HepG2 (cell line): ENCODE measurements around the gene ASAP2. TPM values are rescaled to one million over a fixed set of nuclear protein-coding genes. Genes with fewer than 3 reads are reported as not detected.

Source experiments
- ATAC-seq: fragments of 200-7000 bp; cut with Tn5 transposase; 3 replicates; pipeline ENCODE4 v1.9.1; 2020; ENCODE audit warnings: mild to moderate bottlenecking, moderate library complexity
- BruUV-seq: library from RNA; stranded (reverse); fragments of 400-500 nt; replicated peaks from 2 replicates; lab custom pipeline; 2021; lab: Mats Ljungman, UMichigan
- CTCF ChIA-PET: fragments of 300-600 bp; formaldehyde crosslinking; extraction: SDS; loops from one replicate; lab custom pipeline; 2021; ENCODE audit warnings: low total read pairs, inconsistent platforms, low intra/inter-chr PET ratio; lab: Yijun Ruan, JAX
- POLR2A ChIA-PET: fragments of 350-600 bp; sonication (Branson Sonifier 250); formaldehyde crosslinking; loops from one replicate; lab custom pipeline; 2020; ENCODE audit warnings: antibody characterized with exemption, inconsistent platforms; lab: Yijun Ruan, JAX
- DNase-seq: peaks from one replicate; pipeline ENCODE4 v3.0.0-alpha.2; 2015; ENCODE audit warnings: low spot score
- FAIRE-seq: peaks from 3 replicates; lab custom pipeline; 2011; peaks lifted over from hg19 to GRCh38; lab: Jason Lieb, UNC
- H2AFZ ChIP-seq: one replicate; pipeline ENCODE4 v1.6.1; 2011; ENCODE audit warnings: low read length, inconsistent platforms
- H3K27ac ChIP-seq: fragments of 300-600 bp; 3 replicates; pipeline ENCODE4 v1.8.0; 2011; ENCODE audit warnings: mixed run types, mild to moderate bottlenecking, mixed read lengths, low read length, inconsistent platforms; ENCODE audit not compliant: insufficient read depth; ENCODE audit errors: extremely low read length
- H3K27me3 ChIP-seq, 2 experiments: fragments of 200-600 bp in 1 of 2; 2 replicates in 1 of 2; 3 replicates in 1 of 2; pipeline versions ENCODE4 v1.6.0 to v1.8.0; 2011; ENCODE audit warnings: low read length in 2 of 2, mild to moderate bottlenecking in 2 of 2, moderate library complexity in 2 of 2, inconsistent platforms in 1 of 2; ENCODE audit not compliant: insufficient read depth in 2 of 2, control insufficient read depth in 1 of 2
- H3K36me3 ChIP-seq, 2 experiments: fragments of 200-600 bp in 1 of 2; replicated peaks in 1 of 2; 2 replicates in 1 of 2; 3 replicates in 1 of 2; pipeline versions ENCODE4 v1.5.1 to v1.8.0; 2011; ENCODE audit warnings: low read length in 2 of 2, inconsistent platforms in 1 of 2; ENCODE audit not compliant: insufficient read depth in 2 of 2, control insufficient read depth in 1 of 2
- H3K4me1 ChIP-seq: 2 replicates; pipeline ENCODE4 v1.5.1; 2012; ENCODE audit warnings: low read length, inconsistent platforms; ENCODE audit not compliant: insufficient read depth
- H3K4me2 ChIP-seq: 2 replicates; pipeline ENCODE4 v1.6.0; 2011; ENCODE audit warnings: low read depth, low read length, inconsistent platforms
- H3K4me3 ChIP-seq, 3 experiments: fragments of 200-600 bp in 1 of 3; sonication (generic), shearing (Covaris generic) in 1 of 3; replicated peaks in 1 of 3; 2 replicates each; pipeline ENCODE4 v1.5.1; 2011 to 2016; ENCODE audit warnings: low read length in 3 of 3, inconsistent platforms in 2 of 3, low read depth in 2 of 3, mild to moderate bottlenecking in 2 of 3, control low read depth in 1 of 3, mixed read lengths in 1 of 3; ENCODE audit not compliant: insufficient read depth in 1 of 3
- H3K79me2 ChIP-seq: one replicate; pipeline ENCODE4 v1.6.1; 2011; ENCODE audit warnings: low read length, inconsistent platforms; ENCODE audit not compliant: insufficient read depth
- H3K9ac ChIP-seq: 2 replicates; pipeline ENCODE4 v1.6.0; 2011; ENCODE audit warnings: mild to moderate bottlenecking, low read depth, low read length, inconsistent platforms; ENCODE audit not compliant: insufficient read depth
- H3K9me3 ChIP-seq: 2 replicates; pipeline ENCODE4 v1.5.1; 2012; ENCODE audit warnings: mild to moderate bottlenecking, low read length
- H4K20me1 ChIP-seq: 2 replicates; pipeline ENCODE4 v1.6.0; 2011; ENCODE audit warnings: inconsistent platforms, mild to moderate bottlenecking, low read length, moderate library complexity; ENCODE audit not compliant: insufficient read depth
- CBX2 ChIP-seq, 2 experiments: fragments of 200-600 bp in 1 of 2; sonication (generic); formaldehyde crosslinking in 1 of 2; IDR thresholded peaks; 2 replicates each; pipeline versions ENCODE4 v1.7.0 to v1.8.1; 2018 to 2022; ENCODE audit warnings: low read depth in 2 of 2, low read length in 1 of 2, mild to moderate bottlenecking in 1 of 2, missing genetic modification reagents in 1 of 2
- E2F5 ChIP-seq: sonication (generic); formaldehyde crosslinking; conservative IDR thresholded peaks from 2 replicates; pipeline ENCODE4 v1.4.0; 2020; ENCODE audit warnings: missing genetic modification reagents
- ETV6 ChIP-seq: sonication (generic); formaldehyde crosslinking; conservative IDR thresholded peaks from 2 replicates; pipeline ENCODE4 v1.4.0; 2020; ENCODE audit warnings: missing genetic modification reagents
- HOMEZ ChIP-seq: IDR thresholded peaks from 2 replicates; pipeline ENCODE4 v1.6.1; 2016; ENCODE audit warnings: low read depth
- KDM6A ChIP-seq: IDR thresholded peaks from 2 replicates; pipeline ENCODE4 v1.6.1; 2016; ENCODE audit warnings: low read depth
- MXD3 ChIP-seq: IDR thresholded peaks from 2 replicates; pipeline ENCODE4 v1.6.1; 2016; ENCODE audit warnings: mild to moderate bottlenecking, missing biosample characterization, missing genetic modification reagents
- PATZ1 ChIP-seq: sonication (generic); formaldehyde crosslinking; IDR thresholded peaks from 2 replicates; pipeline ENCODE4 v1.4.0; 2020; ENCODE audit warnings: missing genetic modification reagents
- PHF20 ChIP-seq: sonication (generic); formaldehyde crosslinking; IDR thresholded peaks from 2 replicates; pipeline ENCODE4 v1.5.0; 2020; ENCODE audit warnings: mild to moderate bottlenecking, missing genetic modification reagents
- ZNF513 ChIP-seq: sonication (generic); formaldehyde crosslinking; conservative IDR thresholded peaks from 2 replicates; pipeline ENCODE4 v1.5.0; 2020; ENCODE audit warnings: missing genetic modification reagents
- ZNF749 ChIP-seq: sonication (generic); formaldehyde crosslinking; IDR thresholded peaks from 2 replicates; pipeline ENCODE4 v1.8.0; 2022; ENCODE audit warnings: mild to moderate bottlenecking, missing genetic modification reagents, moderate library complexity, borderline replicate concordance
- WGBS: methylation state at CpG from one replicate; pipeline ENCODE4 v1.1.6; 2017; ENCODE audit warnings: low lambda C conversion rate; 5-methylcytosine and 5-hydroxymethylcytosine counted together
- in situ Hi-C: cut with HindIII; loops from 2 replicates; pipeline ENCODE4 v1.10.0; 2017; ENCODE audit warnings: low pct_unique_long_range_greater_than_20kb; ENCODE audit not compliant: extremely low pct_ligation_motif_present
- intact Hi-C: fragments of 100-400 bp; cut with micrococcal nuclease; formaldehyde crosslinking; loops from one replicate; pipeline ENCODE4 v1.10.0; 2022; ENCODE audit not compliant: unreplicated experiment
- polyA plus RNA-seq, 8 experiments: library from polyadenylated mRNA; depleted of rRNA in 3 of 8; stranded (reverse) in 7 of 8; unstranded in 1 of 8; fragments of >200 nt; fragmentation: Illumina TruSeq in 4 of 8; extraction: Trizol in 4 of 8; gene quantifications; 2 replicates each; pipeline versions ENCODE4 v1.2.1 to v1.2.3, GENCODE V29; 2011 to 2016; ENCODE audit warnings: low read depth in 4 of 8, missing spikeins in 1 of 8, mixed read lengths in 1 of 8; ENCODE audit not compliant: insufficient read depth in 1 of 8
- total RNA-seq, 5 experiments: library from RNA; depleted of rRNA; stranded (reverse); fragments of >200 nt; fragmentation: Illumina TruSeq; extraction: Trizol; gene quantifications; 2 replicates each; pipeline ENCODE4 v1.2.3, GENCODE V29; 2016; ENCODE audit warnings: low read depth in 1 of 5

ASAP2 gene
- total and polyA plus RNA-seq, 2 of the 13 experiments (the other 11 are each of a cell fraction or from before 2014, with no cell fraction given) = 7.3 to 22.3 TPM

GRCh38 chr2:9405636-9406035, 199.0 kb downstream of the ASAP2 start:
- FAIRE-seq (no peak), ATAC-seq (no peak), DNase-seq (no peak)
- ChIA-PET POLR2A (no interaction called here), CTCF (no interaction called here)
- H4K20me1 ChIP-seq = no peaks in the 10 kb centered on the region
- no peaks in the 10 kb centered on the region for H3K79me2 ChIP-seq
- no peak for TF ChIP-seq E2F5 (CRISPR knock-in tag)
- no peak for TF ChIP-seq PHF20
- no peak for TF ChIP-seq ETV6 (CRISPR knock-in tag)
- TF ChIP-seq ZNF749 (CRISPR knock-in tag) = no peak
- TF ChIP-seq MXD3 = no peak
- no peak for TF ChIP-seq KDM6A (CRISPR knock-in tag)
- no peak for TF ChIP-seq CBX2 (IDR thresholded peaks at IDR 0.05; ENCODE audit: low read depth, low read length)
- no peak for TF ChIP-seq CBX2 (CRISPR knock-in tag; IDR thresholded peaks at IDR 0.05; ENCODE audit: low read depth)
- no peak for TF ChIP-seq PATZ1
- no peak for TF ChIP-seq ZNF513 (CRISPR knock-in tag)
- no peak for TF ChIP-seq HOMEZ (CRISPR knock-in tag)
- H3K27me3 ChIP-seq = no peaks in the 10 kb centered on the region
- no peak overlapping the region for H3K4me2 ChIP-seq
- intact Hi-C loops (no loop called here), in situ Hi-C loops (no loop called here)
- H2AFZ ChIP-seq = no peak overlapping the region
- no peak overlapping the region for H3K4me3 ChIP-seq
- no peaks in the 10 kb centered on the region for H3K9me3 ChIP-seq
- H3K27ac ChIP-seq = no peak overlapping the region
- H3K36me3 ChIP-seq = peaks cover 11 to 16% of the 10 kb centered on the region in 2 experiments
- H3K4me1 ChIP-seq = peaks cover 11% of the 10 kb centered on the region; the same call in 1 of the 2 replicates
- H3K9ac ChIP-seq = no peak overlapping the region
- no TSS peak for BruUV-seq
- WGBS = 96% methylated on average over 2 of the region's 2 CpGs
